Measurements from ENCODE around the gene SPACDR. TPM values are rescaled to one million over a fixed set of nuclear protein-coding genes. Genes with fewer than 3 reads are reported as not detected.

Gene SPACDR
- total RNA-seq, 4 donors from 2014 or later: 0.53 TPM; not detected in 3

DNA sequence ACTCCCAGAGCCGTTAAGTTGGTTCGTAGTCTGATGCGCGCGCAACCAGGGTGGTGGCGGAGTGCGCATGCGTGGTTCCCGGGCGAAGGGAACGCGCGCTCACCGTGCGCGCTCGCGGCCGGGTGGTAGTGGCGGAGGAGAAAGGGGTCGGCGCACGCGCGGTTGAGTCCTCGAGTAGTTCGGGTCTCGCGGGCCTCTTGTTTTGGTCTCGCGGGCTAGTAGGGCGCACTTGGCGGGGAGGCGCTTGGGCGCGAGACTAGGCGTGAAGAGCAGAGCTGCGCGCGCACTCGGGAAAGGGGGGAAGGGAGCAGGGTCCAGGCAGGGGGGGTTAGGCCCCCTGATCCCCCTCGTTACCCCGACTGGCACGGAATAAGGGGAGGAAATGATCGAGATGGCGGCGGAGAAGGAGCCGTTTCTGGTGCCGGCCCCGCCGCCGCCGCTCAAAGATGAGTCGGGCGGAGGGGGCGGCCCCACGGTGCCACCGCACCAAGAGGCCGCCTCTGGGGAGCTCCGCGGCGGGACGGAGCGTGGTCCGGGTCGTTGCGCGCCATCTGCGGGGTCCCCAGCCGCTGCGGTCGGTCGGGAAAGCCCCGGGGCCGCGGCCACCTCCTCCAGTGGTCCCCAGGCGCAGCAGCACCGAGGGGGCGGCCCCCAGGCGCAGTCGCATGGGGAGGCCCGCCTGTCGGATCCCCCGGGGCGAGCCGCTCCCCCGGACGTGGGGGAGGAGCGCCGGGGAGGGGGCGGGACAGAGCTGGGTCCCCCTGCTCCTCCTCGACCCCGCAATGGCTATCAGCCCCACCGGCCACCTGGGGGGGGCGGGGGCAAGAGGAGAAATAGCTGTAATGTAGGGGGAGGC, 34.2 kb downstream of the SPACDR start, which contains the start of gene MEPCE:
TSS of gene MEPCE (plus strand) at position 195 of the 856 bp plus-strand sequence. CDS start at position 383, 188 bp downstream.
- Histone ChIP-seq H3K4me1 (peaks cover 46% of the 10 kb centered on the region), H3K27ac (peak within 1 kb of the TSS; percentile 97), H3K4me3 (peak within 1 kb of the TSS; percentile 96), H3K36me3 (peaks cover 19% of the 10 kb centered on the region), H3K27me3 (no peaks in the 10 kb centered on the region), H3K9me3 (no peaks in the 10 kb centered on the region)
- 0% methylated on average over 48 of the region's 95 CpGs for WGBS
- peak; percentile 98 for DNase-seq (ENCODE audit: low spot score in 2 of 2)
- no peak for TF ChIP-seq POLR2AphosphoS5 (IDR thresholded peaks at IDR 0.05)
- no peak for TF ChIP-seq EP300 (IDR thresholded peaks at IDR 0.05)
- TF ChIP-seq POLR2A (IDR thresholded peaks at IDR 0.05): no peak
- no peak for TF ChIP-seq CTCF (IDR thresholded peaks at IDR 0.05)

DNA sequence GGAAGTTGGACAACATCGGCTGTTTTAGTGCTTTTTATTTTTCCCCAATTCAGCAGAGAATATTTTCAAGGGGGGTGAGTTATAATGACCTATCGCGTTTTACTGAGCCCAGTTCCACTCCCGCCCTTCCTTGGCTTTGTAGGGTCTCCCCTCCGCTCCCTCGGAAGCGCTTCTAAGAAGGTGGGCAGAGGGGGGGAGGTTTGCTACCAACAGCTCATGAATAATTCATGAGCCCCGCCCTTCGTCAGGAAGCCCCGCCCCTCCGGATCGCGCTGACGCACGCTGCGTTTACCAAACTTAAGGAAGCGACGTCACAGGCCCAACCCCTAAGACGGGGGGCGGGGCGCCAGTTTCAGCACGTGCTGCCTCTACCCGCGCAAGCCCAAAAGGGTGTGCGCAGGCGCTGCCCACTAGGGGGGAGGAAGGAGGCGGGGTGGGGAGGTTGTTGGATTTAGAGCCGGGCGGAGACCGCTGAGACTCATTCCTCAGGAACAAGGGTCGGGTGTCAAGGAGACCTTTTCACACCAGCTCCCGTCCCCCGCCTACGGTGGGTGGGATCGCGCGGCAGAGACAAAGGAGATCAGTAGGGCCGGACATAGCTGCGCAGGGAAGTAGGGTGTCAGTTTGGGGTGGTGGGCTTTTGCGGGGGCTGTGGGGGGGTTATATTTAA, 35.0 kb downstream of the SPACDR start:
- peak overlapping the region; percentile 97 for H3K27ac ChIP-seq
- H3K4me1 ChIP-seq: peaks cover 41% of the 10 kb centered on the region
- H3K36me3 ChIP-seq: peaks cover 14% of the 10 kb centered on the region
- H3K4me3 ChIP-seq: peak overlapping the region; percentile 96
- H3K9me3 ChIP-seq: no peaks in the 10 kb centered on the region
- DNase-seq (ENCODE audit: low spot score in 2 of 2): peak; percentile 100
- TF ChIP-seq EP300 (IDR thresholded peaks at IDR 0.05) (peak; percentile 44), POLR2AphosphoS5 (IDR thresholded peaks at IDR 0.05) (peak; percentile 82 to 92 (median 89)), POLR2A (IDR thresholded peaks at IDR 0.05) (peak; percentile 37 to 86), CTCF (IDR thresholded peaks at IDR 0.05) (peak in 1 of 2 donors; percentile 14)
- H3K27me3 ChIP-seq: no peaks in the 10 kb centered on the region
- under 1% methylated on average over 37 of the region's 40 CpGs for WGBS

DNA sequence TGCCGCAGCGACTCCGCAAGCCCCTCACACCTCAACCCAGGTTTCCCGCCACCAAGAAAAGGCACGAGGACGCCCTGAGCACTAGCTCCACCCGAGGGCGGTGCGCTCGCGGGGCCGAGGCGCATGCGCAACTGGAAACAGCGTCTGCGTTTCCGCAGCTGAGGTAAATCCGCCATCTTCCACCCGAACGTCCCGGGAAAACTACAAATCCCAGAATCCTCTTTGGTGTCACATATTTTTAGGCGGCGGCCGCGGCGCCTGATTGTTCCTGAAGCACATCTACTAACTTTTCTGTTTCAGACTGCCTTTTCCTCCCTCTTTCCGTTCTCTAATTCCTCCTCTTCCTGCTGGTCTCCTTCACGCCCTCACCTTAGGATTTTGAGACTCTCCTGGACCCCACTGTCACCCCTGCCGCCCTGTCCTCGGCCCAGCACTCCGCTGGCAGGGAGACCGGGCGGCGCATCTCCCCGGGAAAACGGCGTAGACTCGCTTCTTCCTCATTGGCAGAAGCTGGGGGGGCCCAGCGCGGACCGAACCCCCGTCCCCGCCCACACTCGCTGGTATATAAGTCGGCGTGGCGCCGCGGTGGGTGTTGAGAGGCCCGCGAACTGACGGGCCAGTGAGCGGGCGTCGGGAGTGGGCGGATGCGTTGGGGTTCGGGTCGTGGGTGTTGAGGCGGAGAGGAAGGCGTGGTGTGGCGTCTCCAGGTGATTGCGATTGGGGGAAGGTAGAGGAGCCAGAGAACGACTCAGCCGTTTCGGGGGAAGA, 35.7 kb downstream of the SPACDR start, which contains the start of gene ZCWPW1:
TSS of gene ZCWPW1 (minus strand) at position 505 of the 768 bp plus-strand sequence. CDS start 8,054 bp downstream, outside the sequence.
- TF ChIP-seq POLR2A (IDR thresholded peaks at IDR 0.05) (peak; percentile 98 to 100), EP300 (IDR thresholded peaks at IDR 0.05) (no peak), CTCF (IDR thresholded peaks at IDR 0.05) (no peak), POLR2AphosphoS5 (IDR thresholded peaks at IDR 0.05) (peak; percentile 96 to 99 (median 97))
- DNase-seq (ENCODE audit: low spot score in 2 of 2): peak; percentile 99
- H3K9me3 ChIP-seq: no peaks in the 10 kb centered on the region
- no peaks in the 10 kb centered on the region for H3K27me3 ChIP-seq
- peaks cover 7% of the 10 kb centered on the region for H3K36me3 ChIP-seq
- H3K4me3 ChIP-seq: peak within 1 kb of the TSS; percentile 96
- WGBS: under 1% methylated on average over 44 of the region's 66 CpGs
- H3K4me1 ChIP-seq: peaks cover 38% of the 10 kb centered on the region
- peak within 1 kb of the TSS; percentile 97 for H3K27ac ChIP-seq

DNA sequence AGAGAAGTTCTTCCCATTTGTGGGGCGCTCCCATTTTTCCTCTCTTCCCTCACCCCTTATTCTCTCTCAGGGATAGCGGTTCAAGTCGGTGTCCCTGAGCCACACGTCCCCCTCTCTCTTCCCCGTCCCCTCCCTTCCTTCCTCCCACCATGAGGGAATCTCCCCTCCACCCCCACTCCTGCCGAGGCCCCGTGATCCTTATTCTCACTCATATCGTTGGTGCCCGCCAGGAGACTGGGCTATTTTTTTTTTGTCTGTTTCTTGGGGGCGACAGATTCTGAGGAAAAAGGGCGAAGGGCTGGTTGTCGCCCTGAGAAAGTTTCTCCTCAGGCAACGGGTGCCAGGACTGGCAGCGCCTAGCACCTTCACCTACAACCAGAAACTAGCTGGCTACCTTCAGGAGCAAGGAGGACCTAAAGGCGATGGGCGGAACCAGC, 36.3 kb downstream of the SPACDR start:
- no peaks in the 10 kb centered on the region for H3K27me3 ChIP-seq
- H3K9me3 ChIP-seq: no peaks in the 10 kb centered on the region
- H3K27ac ChIP-seq: peak overlapping the region; percentile 97
- peak overlapping the region; percentile 96 for H3K4me3 ChIP-seq
- peak in 1 of 2 donors; percentile 71 for DNase-seq (ENCODE audit: low spot score in 2 of 2)
- 54% methylated on average over 14 of the region's 16 CpGs for WGBS
- H3K36me3 ChIP-seq: peaks cover under 1% of the 10 kb centered on the region
- peaks cover 32% of the 10 kb centered on the region for H3K4me1 ChIP-seq
- TF ChIP-seq POLR2AphosphoS5 (IDR thresholded peaks at IDR 0.05) (no peak), EP300 (IDR thresholded peaks at IDR 0.05) (no peak), POLR2A (IDR thresholded peaks at IDR 0.05) (no peak), CTCF (IDR thresholded peaks at IDR 0.05) (no peak)

All from suprapubic skin (tissue), 4 donors.